ENCODE data around the gene EME2. TPM values are rescaled to one million over a fixed set of nuclear protein-coding genes. Genes with fewer than 3 reads are reported as not detected.

Gene EME2
- total and polyA plus RNA-seq, 2 donors from 2014 or later = 5.1 to 23.8 TPM

- Histone ChIP-seq H3K9ac (ENCODE audit: low read length in 3 of 3) (no peak overlapping the region), H3K36me3 (ENCODE audit: control insufficient read depth in 2 of 3, insufficient read depth in 3 of 3, low read length in 3 of 3) (peaks cover 2 to 30% (median 23%) of the 10 kb centered on the region in 3 donors), H3K27ac (ENCODE audit: low read depth in 2 of 2, low read length in 2 of 2) (no peak overlapping the region), H3K4me3 (ENCODE audit: low read length in 3 of 3) (no peak overlapping the region), H3K9me3 (ENCODE audit: control insufficient read depth in 2 of 3, insufficient read depth in 1 of 3, low read length in 3 of 3) (no peaks in the 10 kb centered on the region), H3K4me1 (ENCODE audit: control insufficient read depth in 2 of 3, insufficient read depth in 2 of 3, low read depth in 1 of 3, low read length in 3 of 3) (no peaks in the 10 kb centered on the region), H3K27me3 (ENCODE audit: control insufficient read depth, insufficient read depth, low read length) (no peaks in the 10 kb centered on the region)
- FAIRE-seq (no peak), DNase-seq (no peak)
- TF ChIP-seq CTCF (IDR thresholded peaks at IDR 0.05; ENCODE audit: borderline replicate concordance, extremely low read depth, insufficient read depth) = no peak
- intact Hi-C loops (cut with DNase I) = no loop called here
These were observed 28.2 kb upstream of the EME2 start for GRCh38 chr16:1744338-1744840.

- Histone ChIP-seq H3K9ac (ENCODE audit: low read length in 3 of 3) (no peak overlapping the region), H3K4me3 (ENCODE audit: low read length in 3 of 3) (no peak overlapping the region), H3K4me1 (ENCODE audit: control insufficient read depth in 2 of 3, insufficient read depth in 2 of 3, low read depth in 1 of 3, low read length in 3 of 3) (no peaks in the 10 kb centered on the region), H3K9me3 (ENCODE audit: control insufficient read depth in 2 of 3, insufficient read depth in 1 of 3, low read length in 3 of 3) (no peaks in the 10 kb centered on the region), H3K27ac (ENCODE audit: low read depth in 2 of 2, low read length in 2 of 2) (no peak overlapping the region), H3K36me3 (ENCODE audit: control insufficient read depth in 2 of 3, insufficient read depth in 3 of 3, low read length in 3 of 3) (peaks cover 2 to 35% (median 24%) of the 10 kb centered on the region in 3 donors), H3K27me3 (ENCODE audit: control insufficient read depth, insufficient read depth, low read length) (no peaks in the 10 kb centered on the region)
- no peak for FAIRE-seq
- no peak for DNase-seq
- no peak for TF ChIP-seq CTCF (IDR thresholded peaks at IDR 0.05; ENCODE audit: borderline replicate concordance, extremely low read depth, insufficient read depth)
- intact Hi-C loops (cut with DNase I) = no loop called here
These were observed 27.3 kb upstream of the EME2 start for GRCh38 chr16:1745181-1745899.

GRCh38 chr16:1745900-1746692 lies 26.5 kb upstream of the EME2 start:
- Histone ChIP-seq H3K9ac (ENCODE audit: low read length in 3 of 3) (no peak overlapping the region), H3K4me3 (ENCODE audit: low read length in 3 of 3) (no peak overlapping the region), H3K4me1 (ENCODE audit: control insufficient read depth in 2 of 3, insufficient read depth in 2 of 3, low read depth in 1 of 3, low read length in 3 of 3) (no peaks in the 10 kb centered on the region), H3K9me3 (ENCODE audit: control insufficient read depth in 2 of 3, insufficient read depth in 1 of 3, low read length in 3 of 3) (no peaks in the 10 kb centered on the region), H3K27ac (ENCODE audit: low read depth in 2 of 2, low read length in 2 of 2) (no peak overlapping the region), H3K27me3 (ENCODE audit: control insufficient read depth, insufficient read depth, low read length) (no peaks in the 10 kb centered on the region), H3K36me3 (ENCODE audit: control insufficient read depth in 2 of 3, insufficient read depth in 3 of 3, low read length in 3 of 3) (peaks cover 2 to 35% (median 21%) of the 10 kb centered on the region in 3 donors)
- TF ChIP-seq CTCF (IDR thresholded peaks at IDR 0.05; ENCODE audit: borderline replicate concordance, extremely low read depth, insufficient read depth) = no peak
- no peak for DNase-seq
- intact Hi-C loops (cut with DNase I) = no loop called here
- no peak for FAIRE-seq

Data from kidney (tissue), 14 donors.